Parathyroid adenoma (tissue), 2 donors: ENCODE measurements around the gene CISD3.
A peak's percentile ranks its signal among the peaks of the same experiment; 100 is the strongest.

ENCODE experiments used
- H2AFZ ChIP-seq: fragments of 300-600 bp; sonication (generic); one replicate; pipeline ENCODE4 v1.7.0; 2017; ENCODE audit warnings: antibody characterized with exemption, mild to moderate bottlenecking
- H3K27ac ChIP-seq: fragments of 300-600 bp; sonication (generic); one replicate; pipeline ENCODE4 v1.7.0; 2017
- H3K27me3 ChIP-seq: fragments of 300-600 bp; sonication (generic); one replicate; pipeline ENCODE4 v1.7.0; 2017; ENCODE audit warnings: low read length; ENCODE audit not compliant: control insufficient read depth, insufficient read depth
- H3K36me3 ChIP-seq: fragments of 300-600 bp; sonication (generic); one replicate; pipeline ENCODE4 v1.7.0; 2017; ENCODE audit warnings: low read length; ENCODE audit not compliant: control insufficient read depth, insufficient read depth
- H3K4me1 ChIP-seq: fragments of 300-600 bp; sonication (generic); one replicate; pipeline ENCODE4 v1.7.0; 2017; ENCODE audit warnings: control low read depth
- H3K4me2 ChIP-seq: fragments of 300-600 bp; sonication (generic); one replicate; pipeline ENCODE4 v1.7.0; 2017; ENCODE audit warnings: low read length
- H3K4me3 ChIP-seq: fragments of 300-600 bp; sonication (generic); one replicate; pipeline ENCODE4 v1.7.0; 2017; ENCODE audit warnings: low read depth, low read length
- H3K79me2 ChIP-seq: fragments of 300-600 bp; sonication (generic); one replicate; pipeline ENCODE4 v1.7.0; 2017; ENCODE audit warnings: control low read depth
- H3K9ac ChIP-seq: fragments of 300-600 bp; sonication (generic); one replicate; pipeline ENCODE4 v1.7.0; 2017; ENCODE audit warnings: mild to moderate bottlenecking
- H3K9me3 ChIP-seq: fragments of 300-600 bp; sonication (generic); one replicate; pipeline ENCODE4 v1.7.0; 2017; ENCODE audit warnings: low read length; ENCODE audit not compliant: control insufficient read depth
- CTCF ChIP-seq: fragments of 300-600 bp; sonication (generic); IDR thresholded peaks from one replicate; pipeline ENCODE4 v1.7.0; 2017; ENCODE audit warnings: antibody characterized with exemption, mild to moderate bottlenecking
- donor health status: primary hyperparathyroidism.

Gene CISD3

GRCh38 chr17:38719943-38720641 lies 10.0 kb upstream of the CISD3 start:
- no peaks in the 10 kb centered on the region for H3K36me3 ChIP-seq
- no peak overlapping the region for H3K27ac ChIP-seq
- TF ChIP-seq CTCF: no peak

DNA sequence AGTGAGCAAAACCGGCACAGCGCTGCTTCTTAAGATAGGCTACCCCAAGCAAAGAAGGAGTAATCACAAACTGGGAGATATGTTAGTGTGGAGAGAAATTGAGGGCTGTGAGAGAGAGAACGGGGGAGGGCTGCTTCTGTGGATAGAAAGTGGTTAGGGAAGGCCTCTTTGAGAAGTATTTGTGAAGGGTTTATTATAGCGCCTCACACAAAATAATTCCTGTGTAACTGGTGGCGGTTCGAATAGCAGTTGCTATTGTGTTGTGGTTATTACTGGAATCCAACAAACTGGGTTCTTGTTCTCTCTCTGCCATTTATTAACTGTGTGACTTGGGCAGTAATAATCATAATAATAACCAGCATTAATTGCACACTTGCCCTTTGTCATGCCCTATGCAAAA lies 9.2 kb upstream of the CISD3 start:
- Histone ChIP-seq H3K4me2 (no peak overlapping the region), H3K36me3 (no peaks in the 10 kb centered on the region), H3K27ac (no peak overlapping the region), H3K79me2 (no peaks in the 10 kb centered on the region), H3K4me3 (no peak overlapping the region), H3K9me3 (no peaks in the 10 kb centered on the region), H3K27me3 (no peaks in the 10 kb centered on the region), H3K9ac (no peak overlapping the region), H3K4me1 (peaks cover 17% of the 10 kb centered on the region), H2AFZ (no peak overlapping the region)
- TF ChIP-seq CTCF: no peak

More at GRCh38 chr17:38719943-38720641, 10.0 kb upstream of the CISD3 start:
- no peak overlapping the region for H3K4me3 ChIP-seq
- peaks cover 15% of the 10 kb centered on the region for H3K4me1 ChIP-seq
- no peaks in the 10 kb centered on the region for H3K79me2 ChIP-seq
- no peak overlapping the region for H2AFZ ChIP-seq
- H3K4me2 ChIP-seq: no peak overlapping the region
- H3K27me3 ChIP-seq: no peaks in the 10 kb centered on the region
- no peak overlapping the region for H3K9ac ChIP-seq
- no peaks in the 10 kb centered on the region for H3K9me3 ChIP-seq

GRCh38 chr17:38721802-38722201 lies 8.3 kb upstream of the CISD3 start:
- Histone ChIP-seq H3K9ac (no peak overlapping the region), H3K9me3 (no peaks in the 10 kb centered on the region), H3K4me3 (no peak overlapping the region), H2AFZ (no peak overlapping the region), H3K4me1 (peaks cover 17% of the 10 kb centered on the region), H3K27me3 (no peaks in the 10 kb centered on the region), H3K36me3 (no peaks in the 10 kb centered on the region), H3K27ac (no peak overlapping the region), H3K79me2 (no peaks in the 10 kb centered on the region), H3K4me2 (no peak overlapping the region)
- no peak for TF ChIP-seq CTCF

- H3K4me2 ChIP-seq: peak overlapping the region; percentile 36
- no peaks in the 10 kb centered on the region for H3K36me3 ChIP-seq
- no peaks in the 10 kb centered on the region for H3K9me3 ChIP-seq
- peak overlapping the region; percentile 51 for H2AFZ ChIP-seq
- no peak overlapping the region for H3K9ac ChIP-seq
- no peaks in the 10 kb centered on the region for H3K27me3 ChIP-seq
- H3K79me2 ChIP-seq: no peaks in the 10 kb centered on the region
- peak; percentile 28 for TF ChIP-seq CTCF
- peaks cover 17% of the 10 kb centered on the region for H3K4me1 ChIP-seq
- peak overlapping the region; percentile 20 for H3K4me3 ChIP-seq
- peak overlapping the region; percentile 87 for H3K27ac ChIP-seq
Observed at GRCh38 chr17:38724337-38724988, 5.7 kb upstream of the CISD3 start.
